GM12878 (cell line): ENCODE measurements around the gene AP3M1. TPM values are rescaled to one million over a fixed set of nuclear protein-coding genes. Genes with fewer than 3 reads are reported as not detected.

Experiments
- BCL3 ChIP-seq: IDR thresholded peaks from 2 replicates; pipeline ENCODE4 v1.6.1; 2011; ENCODE audit warnings: borderline replicate concordance, low read depth, mild to moderate bottlenecking, moderate library complexity, low read length; ENCODE audit not compliant: insufficient read depth, poor library complexity, severe bottlenecking
- CEBPB ChIP-seq, 2 experiments: fragments of 150-350 bp in 1 of 2; IDR thresholded peaks; 2 replicates each; pipeline ENCODE4 v1.6.1; 2012 to 2014; ENCODE audit warnings: low read depth in 2 of 2, low read length in 2 of 2, borderline replicate concordance in 1 of 2, inconsistent platforms in 1 of 2
- CREM ChIP-seq: IDR thresholded peaks from 2 replicates; pipeline ENCODE4 v1.6.1; 2014; ENCODE audit warnings: antibody characterized with exemption, low read depth
- EZH2 ChIP-seq: IDR thresholded peaks from 2 replicates; pipeline ENCODE4 v1.6.1; 2012; ENCODE audit warnings: low read depth, mild to moderate bottlenecking, control low read depth, inconsistent platforms, low read length, borderline replicate concordance; ENCODE audit not compliant: control insufficient read depth
- JUNB ChIP-seq: IDR thresholded peaks from 2 replicates; pipeline ENCODE4 v1.6.1; 2016; ENCODE audit warnings: antibody characterized with exemption, mild to moderate bottlenecking
- MXI1 ChIP-seq: fragments of 150-350 bp; IDR thresholded peaks from 2 replicates; pipeline ENCODE4 v1.6.1; 2011; ENCODE audit warnings: low read depth, mild to moderate bottlenecking, inconsistent platforms, low read length, improper control_type of control experiment
- NFYB ChIP-seq: IDR thresholded peaks from 2 replicates; pipeline ENCODE4 v1.6.1; 2011; ENCODE audit warnings: low read depth, mild to moderate bottlenecking, low read length, improper control_type of control experiment, moderate library complexity; ENCODE audit not compliant: insufficient read depth
- NR2F1 ChIP-seq: fragments of 450-650 bp; conservative IDR thresholded peaks from 2 replicates; pipeline ENCODE4 v1.6.1; 2017; ENCODE audit warnings: mild to moderate bottlenecking
- PAX5 ChIP-seq: IDR thresholded peaks from 2 replicates; pipeline ENCODE4 v1.6.1; 2011; ENCODE audit warnings: low read depth, low read length, borderline replicate concordance
- POLR2A ChIP-seq: IDR thresholded peaks from 2 replicates; pipeline ENCODE4 v1.6.1; 2011; ENCODE audit warnings: low read depth, mild to moderate bottlenecking, low read length
- POLR2AphosphoS2 ChIP-seq: IDR thresholded peaks from 2 replicates; pipeline ENCODE4 v1.6.1; 2011; ENCODE audit warnings: low read depth, mild to moderate bottlenecking, low read length, improper control_type of control experiment, moderate library complexity
- RUNX3 ChIP-seq: IDR thresholded peaks from 2 replicates; pipeline ENCODE4 v1.6.1; 2012; ENCODE audit warnings: low read length, inconsistent platforms
- SMARCA5 ChIP-seq: fragments of 450-650 bp; IDR thresholded peaks from 2 replicates; pipeline ENCODE4 v1.6.1; 2017; ENCODE audit warnings: mild to moderate bottlenecking
- SP1 ChIP-seq: IDR thresholded peaks from one replicate; pipeline ENCODE4 v1.6.1; 2011; ENCODE audit warnings: low read depth, low read length
- SUPT20H ChIP-seq: IDR thresholded peaks from 2 replicates; pipeline ENCODE4 v1.6.1; 2011; ENCODE audit warnings: low read depth, mild to moderate bottlenecking, low read length, moderate library complexity, borderline replicate concordance; ENCODE audit not compliant: control insufficient read depth
- TBL1XR1 ChIP-seq: IDR thresholded peaks from 2 replicates; pipeline ENCODE4 v1.6.1; 2012; ENCODE audit warnings: low read depth, low read length, improper control_type of control experiment
- TCF12 ChIP-seq: IDR thresholded peaks from 2 replicates; pipeline ENCODE4 v1.6.1; 2011; ENCODE audit warnings: low read depth, mild to moderate bottlenecking, low read length
- WRNIP1 ChIP-seq: IDR thresholded peaks from 2 replicates; pipeline ENCODE4 v1.6.1; 2011; ENCODE audit warnings: low read depth, low read length, improper control_type of control experiment, borderline replicate concordance
- ZNF207 ChIP-seq: fragments of 450-650 bp; IDR thresholded peaks from 2 replicates; pipeline ENCODE4 v1.6.1; 2014; ENCODE audit warnings: antibody characterized with exemption, mild to moderate bottlenecking, borderline replicate concordance
- polyA plus RNA-seq, 11 experiments: library from polyadenylated mRNA; depleted of rRNA in 4 of 11; unstranded in 6 of 11; stranded (reverse) in 5 of 11; fragments of >200 nt; fragmentation: Nextera tagmentation in 4 of 11; fragmentation: Illumina TruSeq in 1 of 11; extraction: Ambion mirVana in 4 of 11; extraction: Trizol in 1 of 11; gene quantifications; 1 replicate in 1 of 11; 2 replicates in 10 of 11; pipeline versions ENCODE4 v1.2.1 to v1.2.3, GENCODE V29; 2011 to 2016; ENCODE audit warnings: inconsistent platforms in 2 of 11, missing spikeins in 2 of 11, low read depth in 1 of 11
- total RNA-seq, 4 experiments: library from RNA; depleted of rRNA in 3 of 4; stranded (reverse); fragments of >200 nt in 3 of 4; fragmentation: Illumina TruSeq in 1 of 4; extraction: Trizol in 1 of 4; gene quantifications; 2 replicates each; pipeline versions ENCODE4 v1.2.1 to v1.2.3, GENCODE V29; 2013 to 2021
- TF ChIP-seq, protein P1 (sequence below): fragments of 450-650 bp; IDR thresholded peaks from 2 replicates; pipeline ENCODE4 v1.6.1; 2017; ENCODE audit warnings: mild to moderate bottlenecking, low read depth, inconsistent platforms; ENCODE audit not compliant: poor library complexity, severe bottlenecking
- TF ChIP-seq, protein P2 (sequence below): IDR thresholded peaks from 2 replicates; pipeline ENCODE4 v1.6.1; 2012; ENCODE audit warnings: low read depth, low read length, improper control_type of control experiment

Gene AP3M1
- total and polyA plus RNA-seq, 10 of the 15 experiments (the other 5 are each of a cell fraction or from before 2014, with no cell fraction given) = 22.1 to 83.4 (median 47.7) TPM

GRCh38 chr10:74163319-74164068 is 12.9 kb upstream of the AP3M1 start (continued):
- TF ChIP-seq TBL1XR1 (peak; percentile 74; the same call in 1 of the 2 replicates), PAX5 (no peak), POLR2A (no peak), CREM (no peak), NR2F1 (no peak), ZNF207 (no peak), WRNIP1 (no peak), SUPT20H (no peak), EZH2 (no peak), SMARCA5 (no peak), SP1 (no peak), BCL3 (no peak), CEBPB (IDR thresholded peaks at IDR 0.05; ENCODE audit: borderline replicate concordance in 1 of 2, low read depth in 2 of 2, low read length in 2 of 2) (no peak), JUNB (no peak), POLR2AphosphoS2 (no peak), RUNX3 (peak; percentile 38; the same call in 1 of the 2 replicates), TCF12 (no peak), MXI1 (no peak), NFYB (no peak)
- TF ChIP-seq, protein P1, sequence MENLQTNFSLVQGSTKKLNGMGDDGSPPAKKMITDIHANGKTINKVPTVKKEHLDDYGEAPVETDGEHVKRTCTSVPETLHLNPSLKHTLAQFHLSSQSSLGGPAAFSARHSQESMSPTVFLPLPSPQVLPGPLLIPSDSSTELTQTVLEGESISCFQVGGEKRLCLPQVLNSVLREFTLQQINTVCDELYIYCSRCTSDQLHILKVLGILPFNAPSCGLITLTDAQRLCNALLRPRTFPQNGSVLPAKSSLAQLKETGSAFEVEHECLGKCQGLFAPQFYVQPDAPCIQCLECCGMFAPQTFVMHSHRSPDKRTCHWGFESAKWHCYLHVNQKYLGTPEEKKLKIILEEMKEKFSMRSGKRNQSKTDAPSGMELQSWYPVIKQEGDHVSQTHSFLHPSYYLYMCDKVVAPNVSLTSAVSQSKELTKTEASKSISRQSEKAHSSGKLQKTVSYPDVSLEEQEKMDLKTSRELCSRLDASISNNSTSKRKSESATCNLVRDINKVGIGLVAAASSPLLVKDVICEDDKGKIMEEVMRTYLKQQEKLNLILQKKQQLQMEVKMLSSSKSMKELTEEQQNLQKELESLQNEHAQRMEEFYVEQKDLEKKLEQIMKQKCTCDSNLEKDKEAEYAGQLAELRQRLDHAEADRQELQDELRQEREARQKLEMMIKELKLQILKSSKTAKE = no peak
- TF ChIP-seq, protein P2, sequence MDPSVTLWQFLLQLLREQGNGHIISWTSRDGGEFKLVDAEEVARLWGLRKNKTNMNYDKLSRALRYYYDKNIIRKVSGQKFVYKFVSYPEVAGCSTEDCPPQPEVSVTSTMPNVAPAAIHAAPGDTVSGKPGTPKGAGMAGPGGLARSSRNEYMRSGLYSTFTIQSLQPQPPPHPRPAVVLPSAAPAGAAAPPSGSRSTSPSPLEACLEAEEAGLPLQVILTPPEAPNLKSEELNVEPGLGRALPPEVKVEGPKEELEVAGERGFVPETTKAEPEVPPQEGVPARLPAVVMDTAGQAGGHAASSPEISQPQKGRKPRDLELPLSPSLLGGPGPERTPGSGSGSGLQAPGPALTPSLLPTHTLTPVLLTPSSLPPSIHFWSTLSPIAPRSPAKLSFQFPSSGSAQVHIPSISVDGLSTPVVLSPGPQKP = no peak
